Ramos (cell line): ENCODE measurements around the gene PARP6.

Source experiments
- in situ Hi-C: fragments of 300-500 bp; cut with MboI; formaldehyde crosslinking; loops from one replicate; pipeline ENCODE4 v1.14.3; 2022; ENCODE audit warnings: low sequenced_read_pairs; ENCODE audit not compliant: unreplicated experiment

Gene PARP6

DNA sequence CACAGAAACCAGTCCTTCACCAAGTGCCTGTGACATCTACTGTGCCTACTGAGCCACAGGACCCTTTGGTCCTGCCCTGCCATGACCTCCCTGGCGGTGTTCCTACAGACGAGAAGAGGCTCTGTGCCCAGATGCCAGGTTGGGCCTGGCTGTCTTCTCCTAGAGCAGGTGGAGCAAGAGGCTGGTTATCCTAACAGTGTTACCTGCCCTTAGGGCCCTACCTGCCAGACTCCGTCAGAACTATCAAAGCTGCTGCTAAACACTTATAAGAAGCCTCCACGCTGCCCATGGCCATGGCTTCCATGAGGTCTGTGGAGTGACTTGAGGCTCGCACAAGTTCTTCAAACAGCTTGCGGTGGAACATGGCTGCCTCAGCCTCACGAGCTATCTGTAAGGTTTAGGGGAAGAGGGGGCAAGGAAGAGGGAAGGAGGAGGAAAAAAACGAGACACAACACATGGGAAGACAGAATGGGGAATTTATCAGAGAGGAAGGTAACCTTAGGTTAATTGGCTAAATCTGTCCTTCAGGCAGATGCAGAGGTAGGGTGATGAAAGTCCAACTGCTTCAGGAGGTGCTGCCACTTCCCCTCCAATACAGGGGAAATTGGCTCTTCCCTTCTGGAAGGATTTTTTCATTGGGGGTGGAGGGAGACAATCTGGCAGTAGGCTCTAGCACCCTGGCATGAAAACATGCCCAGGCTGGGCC is 69.4 kb downstream of the PARP6 start:
- in situ Hi-C loops = no loop called here

DNA sequence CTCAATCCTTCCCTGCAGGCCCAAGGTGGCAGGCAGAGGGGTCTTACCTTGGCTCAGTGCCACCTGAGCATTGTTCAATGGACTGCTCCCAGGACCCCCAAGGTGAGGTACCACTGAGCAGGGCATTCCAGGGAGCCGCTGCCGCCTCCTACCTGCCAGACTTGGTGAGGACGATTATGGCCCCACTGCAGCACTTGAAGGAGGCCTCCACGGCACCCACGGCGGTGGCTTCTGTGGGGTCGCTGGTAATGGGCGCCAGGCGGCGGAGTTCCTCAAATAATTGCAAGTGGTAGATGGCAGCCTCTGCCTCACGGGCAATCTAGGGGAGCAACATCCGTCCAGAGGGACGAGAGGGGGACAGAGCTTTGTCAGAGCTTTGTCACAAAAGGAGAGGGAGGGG is 70.1 kb downstream of the PARP6 start:
- in situ Hi-C loops = no loop called here

DNA sequence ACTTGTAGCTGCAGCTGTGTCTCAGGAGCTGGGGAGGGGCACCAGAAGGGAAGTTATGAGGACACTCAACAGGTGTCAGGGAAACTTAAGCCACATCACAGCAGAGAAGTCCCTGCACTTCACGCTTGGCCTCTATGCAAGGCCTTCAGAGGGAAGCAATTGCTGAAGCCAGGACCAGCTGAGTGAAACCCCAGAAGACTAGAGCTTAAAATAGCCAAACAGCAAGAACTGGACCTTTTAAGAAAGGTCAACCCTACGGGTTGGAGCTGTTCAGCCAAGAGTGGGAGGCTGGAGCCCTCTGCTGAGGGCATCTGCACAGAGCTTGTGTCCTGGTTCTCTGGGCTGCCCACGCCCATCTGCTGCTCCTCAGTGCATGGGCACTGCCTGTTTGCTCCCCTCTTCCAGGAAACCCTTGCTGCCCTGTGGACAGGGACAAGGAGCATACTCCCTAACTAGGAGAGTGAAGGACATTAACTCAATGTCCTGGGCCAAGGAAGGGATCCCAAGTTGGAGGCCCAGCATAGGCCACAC is 70.9 kb downstream of the PARP6 start:
- in situ Hi-C loops = no loop called here

DNA sequence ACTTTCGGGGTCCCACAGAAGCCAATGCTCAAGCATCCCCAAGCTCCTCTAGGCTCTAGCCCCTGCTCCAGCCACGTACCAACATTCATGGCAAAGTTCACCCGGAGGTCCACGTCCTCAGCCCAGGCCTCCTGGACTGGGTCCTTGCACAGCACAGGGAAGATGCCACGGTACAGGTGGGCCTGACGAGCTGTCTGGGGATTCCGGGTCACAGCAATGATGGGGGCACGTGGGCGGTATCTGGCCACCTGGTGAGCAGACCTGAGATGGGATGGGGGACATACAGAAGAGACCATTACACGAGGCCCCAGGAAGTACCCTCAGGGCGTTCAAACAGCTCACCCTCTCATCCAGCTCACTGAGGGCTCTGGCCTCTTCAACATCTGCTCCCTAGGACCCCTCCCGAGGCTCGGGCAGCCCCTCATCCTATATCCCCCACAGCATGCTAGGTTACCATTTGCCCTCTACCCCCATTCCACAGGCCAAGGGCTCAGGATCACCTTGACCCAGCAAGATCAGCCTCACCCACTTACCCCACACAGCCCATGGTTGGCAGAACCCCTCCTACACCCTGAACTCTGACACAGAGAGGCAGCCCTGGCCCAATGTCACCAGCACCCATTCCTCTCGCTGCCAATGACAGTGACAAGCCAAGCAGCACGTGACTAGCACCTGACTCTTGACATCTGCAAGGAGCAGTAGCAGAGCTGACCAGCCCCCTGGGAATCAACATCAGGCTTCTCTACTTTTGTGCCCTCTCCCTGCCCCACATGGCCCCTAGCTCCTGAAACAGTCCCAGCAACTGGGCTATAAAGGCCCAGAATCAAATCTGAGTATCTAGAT is 71.7 kb downstream of the PARP6 start:
- in situ Hi-C loops = no loop called here

DNA sequence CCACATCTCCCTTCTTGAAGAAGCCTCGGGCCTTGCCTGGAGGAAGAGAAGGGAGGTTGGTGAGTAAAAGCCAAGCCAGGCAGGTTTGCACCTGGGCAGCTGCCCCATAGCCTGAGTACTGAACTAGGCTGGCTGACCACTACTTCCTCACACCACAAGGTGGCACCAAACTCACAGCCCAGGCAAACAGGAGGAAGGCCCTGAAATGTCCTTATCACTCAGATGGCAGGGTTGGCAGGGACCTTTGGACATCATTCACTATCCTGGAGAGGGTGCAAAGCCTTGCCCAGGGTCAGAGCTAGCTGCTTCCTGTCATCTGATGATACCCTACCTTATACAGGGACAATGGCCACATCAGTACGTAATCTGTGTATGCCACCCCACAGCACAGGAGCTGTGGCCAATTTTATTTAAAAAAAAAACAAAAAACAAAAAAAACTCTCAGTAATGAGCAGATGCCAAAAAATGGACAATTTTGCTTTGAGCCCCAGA is 72.6 kb downstream of the PARP6 start:
- in situ Hi-C loops = no loop called here

DNA sequence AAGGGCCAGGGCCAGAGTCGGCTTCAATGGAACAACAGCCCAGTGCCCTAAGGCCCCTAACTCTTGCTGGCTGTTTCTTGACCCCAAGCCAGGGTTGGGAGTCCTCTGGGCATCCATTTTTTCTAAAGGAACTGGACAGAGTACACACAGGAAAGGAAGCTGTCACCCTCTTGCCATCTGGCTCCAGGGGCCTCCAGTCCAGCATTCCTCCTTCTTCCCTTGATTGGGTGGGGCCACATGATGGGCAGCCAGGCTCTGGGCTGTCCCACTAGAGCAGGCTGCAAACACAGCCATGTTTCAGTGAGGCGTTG is 73.2 kb downstream of the PARP6 start:
- in situ Hi-C loops = no loop called here

DNA sequence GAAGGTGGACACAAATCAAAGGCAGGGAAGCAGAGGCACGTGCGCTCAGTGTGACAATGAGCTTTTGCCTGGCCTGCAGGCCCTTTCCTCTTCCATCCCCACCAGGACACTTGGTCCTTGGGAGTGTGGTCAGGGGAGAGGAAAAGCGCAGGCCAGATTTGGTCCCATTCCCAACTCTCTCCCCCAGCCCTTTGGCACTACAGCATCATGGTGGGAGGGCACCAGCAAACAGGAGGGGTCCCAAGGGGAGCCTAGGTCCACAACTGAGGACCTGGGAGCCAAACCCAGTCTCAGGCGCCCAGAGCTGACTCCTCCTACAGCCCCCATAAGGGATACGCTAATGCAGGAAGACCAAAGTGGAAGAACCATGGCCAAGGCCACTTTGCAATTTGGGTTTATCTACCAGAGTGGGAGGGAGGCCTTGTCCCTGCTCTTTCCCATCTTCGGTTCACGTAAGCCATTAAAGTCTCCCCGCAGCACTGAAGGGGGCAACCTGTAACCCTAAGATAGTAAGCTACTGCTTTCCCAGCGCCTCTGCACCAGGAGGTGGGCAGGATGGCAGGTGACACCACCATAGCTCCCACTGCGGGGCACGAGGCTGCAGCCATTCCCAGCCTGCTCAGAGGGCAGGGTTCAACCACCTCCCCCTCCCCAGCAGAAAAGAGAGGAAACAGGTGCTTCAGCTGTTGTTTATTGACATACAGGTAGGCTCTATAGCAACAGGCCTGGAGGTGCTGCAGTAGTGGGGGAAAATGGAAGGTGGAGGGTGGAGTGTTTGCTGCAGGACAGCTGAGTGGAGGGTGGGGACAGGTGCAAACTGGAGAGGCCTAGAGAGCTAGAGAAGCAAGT is 73.8 kb downstream of the PARP6 start:
- in situ Hi-C loops = no loop called here

DNA sequence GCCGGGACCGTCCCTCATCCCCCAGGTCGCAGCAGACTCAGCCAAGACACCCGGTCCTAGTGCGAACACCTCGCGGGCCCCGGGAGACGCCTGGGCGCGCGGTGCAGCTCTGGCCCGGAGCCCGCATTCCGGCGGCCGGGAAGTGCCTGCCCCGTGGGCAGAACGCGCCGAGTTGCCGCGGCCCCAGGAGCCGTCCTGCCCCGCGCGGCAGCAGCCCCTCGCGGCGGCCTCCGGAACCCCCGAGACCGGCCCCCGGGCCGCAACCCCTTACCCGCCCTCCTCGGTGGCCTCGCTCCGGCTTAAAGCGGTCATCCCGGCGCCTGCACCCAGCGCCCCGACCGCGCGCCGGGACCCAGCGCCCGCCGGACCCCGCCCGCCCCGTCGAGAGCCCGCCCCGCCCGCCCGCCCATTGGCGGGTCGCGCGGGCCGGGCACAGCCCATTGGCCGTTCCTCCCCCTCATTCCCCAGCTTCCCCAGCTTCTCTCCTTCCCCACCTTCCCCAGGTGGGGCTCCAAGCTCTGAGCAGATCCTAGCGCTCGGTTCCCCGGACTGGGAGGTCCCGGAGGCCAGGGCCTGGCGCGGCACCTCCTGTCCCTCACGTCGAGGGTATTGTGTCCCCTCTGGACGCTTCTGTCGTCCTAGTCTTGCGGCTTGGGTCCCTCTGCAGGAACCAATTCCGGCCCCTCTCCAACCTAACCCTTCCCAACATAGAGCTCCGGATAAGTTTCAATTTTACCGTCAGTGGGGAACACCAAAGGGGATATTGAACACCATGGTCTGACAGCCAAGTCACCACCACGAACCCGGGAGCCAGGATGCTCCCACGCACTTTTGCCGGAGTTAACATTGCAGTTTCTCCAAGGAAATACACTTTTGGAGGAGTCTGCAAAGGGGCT is 74.6 kb downstream of the PARP6 start, which contains the start of gene GRAMD2A:
GRAMD2A (minus strand) TSS at position 328 of the 896 bp plus-strand sequence.
- in situ Hi-C loops = no loop called here

DNA sequence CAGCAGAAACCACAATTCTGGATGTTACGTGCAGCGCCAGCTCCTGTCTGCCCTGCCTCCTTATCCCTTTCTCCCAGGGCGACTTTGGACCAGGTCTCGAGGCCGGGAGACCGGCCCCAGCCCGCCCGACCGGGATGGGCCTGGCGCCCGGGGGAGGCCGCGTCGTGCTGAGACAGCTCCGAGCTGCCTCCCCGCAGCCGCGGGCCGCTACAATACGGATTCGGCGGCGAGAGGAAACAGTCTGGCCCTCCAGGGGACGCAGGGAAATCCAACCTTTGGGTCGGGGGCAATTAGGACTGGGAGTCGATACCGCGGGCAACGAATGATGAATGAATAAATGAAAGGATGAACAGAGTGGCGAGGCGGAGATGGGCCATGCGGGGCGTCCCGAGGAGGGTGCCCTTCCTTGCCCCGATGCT is 75.3 kb downstream of the PARP6 start:
- in situ Hi-C loops = no loop called here

DNA sequence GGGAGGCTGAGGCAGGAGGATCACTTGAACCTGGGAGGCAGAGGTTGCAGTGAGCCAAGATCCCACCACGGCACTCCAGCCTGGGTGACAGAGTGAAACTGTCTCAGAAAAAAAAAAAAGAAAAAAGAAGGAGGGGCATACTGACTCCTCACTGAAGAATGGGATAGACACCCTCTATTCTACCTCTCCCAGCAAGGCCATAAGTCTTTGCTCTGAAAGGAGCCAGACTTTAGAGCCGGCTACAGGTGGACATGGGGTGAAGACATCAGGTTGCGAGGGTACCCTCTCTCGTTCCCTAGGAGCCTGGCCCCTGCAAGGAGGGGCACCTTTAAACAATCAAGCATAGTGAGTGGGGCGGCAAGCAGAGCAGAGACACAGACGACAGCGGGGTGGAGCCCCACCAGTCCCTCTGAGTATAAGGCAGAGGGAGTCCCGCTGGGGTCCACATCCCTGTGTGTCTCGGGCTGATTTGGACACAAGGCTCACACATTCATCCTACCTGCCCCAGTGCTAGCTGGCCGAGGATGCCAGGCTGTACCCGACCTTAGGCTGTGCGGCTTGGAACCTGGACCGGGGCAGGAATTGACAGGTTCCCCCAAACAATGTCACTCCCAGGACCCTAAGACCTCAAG is 75.8 kb downstream of the PARP6 start:
- in situ Hi-C loops = no loop called here

DNA sequence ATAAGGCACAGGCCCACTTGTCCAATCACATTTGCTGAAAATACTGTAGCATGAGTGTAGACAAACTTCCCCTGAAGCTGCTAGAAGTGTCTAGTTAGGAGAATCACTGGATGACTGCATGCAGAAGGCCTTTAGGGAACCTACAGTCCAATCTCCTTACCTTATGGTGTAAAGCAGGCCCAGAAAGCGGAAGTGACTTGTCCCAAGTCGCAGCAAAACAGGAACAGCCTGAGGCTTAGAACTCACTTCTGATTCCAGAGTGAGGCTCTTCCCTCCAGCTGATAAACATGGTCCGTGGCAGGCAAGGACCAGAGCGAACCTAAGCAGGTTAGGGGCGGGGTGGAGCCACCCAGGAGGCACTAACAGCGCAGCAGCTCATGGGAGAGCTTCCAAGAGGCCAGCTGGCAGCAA is 77.2 kb downstream of the PARP6 start:
- in situ Hi-C loops = no loop called here

DNA sequence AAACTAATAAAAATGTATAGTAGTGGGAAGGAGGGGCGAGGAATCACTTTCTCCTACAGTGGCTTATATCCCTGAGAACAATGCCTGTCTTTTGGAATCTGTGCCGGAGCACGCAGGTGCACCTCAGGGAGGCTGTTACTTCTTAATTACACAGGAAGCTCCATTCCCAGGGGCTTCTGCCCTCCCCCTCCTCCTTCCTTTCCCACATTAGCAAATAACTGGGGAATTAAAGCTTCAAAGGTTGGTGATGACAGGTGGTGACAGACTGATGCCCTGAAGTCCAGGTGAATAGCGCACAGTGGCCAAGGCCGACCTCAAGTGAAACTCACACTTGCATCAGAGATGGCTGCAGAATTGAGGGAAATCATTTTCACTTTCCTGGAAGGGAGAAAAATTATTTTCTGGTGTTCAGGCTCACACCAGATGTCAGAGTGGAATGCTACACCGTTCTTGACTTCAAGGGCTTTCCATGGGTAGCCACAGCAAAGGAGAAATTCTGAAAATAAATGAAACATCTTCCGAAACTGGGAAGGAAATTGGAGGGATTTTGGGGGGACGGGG is 78.4 kb downstream of the PARP6 start:
- in situ Hi-C loops = no loop called here

DNA sequence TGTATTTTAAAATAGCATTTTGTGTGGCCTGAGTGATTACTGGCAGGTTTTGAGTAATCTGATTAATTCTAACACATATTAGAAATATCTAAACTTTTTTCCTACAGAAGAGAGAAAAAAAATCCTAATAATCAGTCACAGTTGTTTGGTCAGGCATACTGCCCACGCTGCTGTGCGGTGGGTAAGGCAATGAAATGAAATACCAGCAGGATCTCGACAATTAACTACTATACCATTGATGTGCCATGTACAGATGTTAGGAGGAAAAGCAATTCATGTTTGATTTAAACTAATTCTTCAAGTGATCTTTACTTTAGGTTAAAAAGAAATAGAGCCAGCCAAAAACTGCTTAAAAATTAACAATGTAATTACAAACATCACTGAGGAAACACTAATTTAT is 79.9 kb downstream of the PARP6 start:
- in situ Hi-C loops = no loop called here
